HG03432 (cell line): ENCODE measurements around the gene VEGFA.

Experiments
- ATAC-seq: cut with Tn5 transposase; IDR thresholded peaks from one replicate; pipeline ENCODE4 v1.9.1; 2021; ENCODE audit warnings: mild to moderate bottlenecking, moderate library complexity; ENCODE audit not compliant: unreplicated experiment

VEGFA gene

DNA sequence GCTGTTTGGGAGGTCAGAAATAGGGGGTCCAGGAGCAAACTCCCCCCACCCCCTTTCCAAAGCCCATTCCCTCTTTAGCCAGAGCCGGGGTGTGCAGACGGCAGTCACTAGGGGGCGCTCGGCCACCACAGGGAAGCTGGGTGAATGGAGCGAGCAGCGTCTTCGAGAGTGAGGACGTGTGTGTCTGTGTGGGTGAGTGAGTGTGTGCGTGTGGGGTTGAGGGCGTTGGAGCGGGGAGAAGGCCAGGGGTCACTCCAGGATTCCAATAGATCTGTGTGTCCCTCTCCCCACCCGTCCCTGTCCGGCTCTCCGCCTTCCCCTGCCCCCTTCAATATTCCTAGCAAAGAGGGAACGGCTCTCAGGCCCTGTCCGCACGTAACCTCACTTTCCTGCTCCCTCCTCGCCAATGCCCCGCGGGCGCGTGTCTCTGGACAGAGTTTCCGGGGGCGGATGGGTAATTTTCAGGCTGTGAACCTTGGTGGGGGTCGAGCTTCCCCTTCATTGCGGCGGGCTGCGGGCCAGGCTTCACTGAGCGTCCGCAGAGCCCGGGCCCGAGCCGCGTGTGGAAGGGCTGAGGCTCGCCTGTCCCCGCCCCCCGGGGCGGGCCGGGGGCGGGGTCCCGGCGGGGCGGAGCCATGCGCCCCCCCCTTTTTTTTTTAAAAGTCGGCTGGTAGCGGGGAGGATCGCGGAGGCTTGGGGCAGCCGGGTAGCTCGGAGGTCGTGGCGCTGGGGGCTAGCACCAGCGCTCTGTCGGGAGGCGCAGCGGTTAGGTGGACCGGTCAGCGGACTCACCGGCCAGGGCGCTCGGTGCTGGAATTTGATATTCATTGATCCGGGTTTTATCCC lies at the start of gene VEGFA:
VEGFA (plus strand) TSS at position 686 of the 846 bp plus-strand sequence.
- ATAC-seq, result peak; percentile 62

DNA sequence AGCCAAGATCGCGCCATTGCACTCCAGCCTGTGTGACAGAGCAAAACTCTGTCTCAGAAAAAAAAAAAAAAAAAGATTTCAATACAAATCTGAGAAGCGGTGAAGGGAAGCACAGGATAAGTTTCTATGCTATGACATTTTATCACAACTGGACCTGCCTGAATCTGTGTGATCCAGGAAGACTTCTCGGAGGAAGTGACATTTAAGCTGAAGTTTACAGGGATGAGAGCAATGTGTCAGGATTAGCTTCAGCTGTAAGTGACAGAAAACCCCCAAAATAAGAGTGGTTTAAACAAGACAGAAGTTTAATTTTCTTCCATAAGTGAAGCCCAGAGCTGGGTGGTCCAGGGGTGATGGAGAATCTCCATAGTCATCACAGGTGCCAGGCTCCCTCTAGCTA lies 49.0 kb upstream of the VEGFA start:
- ATAC-seq, result no peak

DNA sequence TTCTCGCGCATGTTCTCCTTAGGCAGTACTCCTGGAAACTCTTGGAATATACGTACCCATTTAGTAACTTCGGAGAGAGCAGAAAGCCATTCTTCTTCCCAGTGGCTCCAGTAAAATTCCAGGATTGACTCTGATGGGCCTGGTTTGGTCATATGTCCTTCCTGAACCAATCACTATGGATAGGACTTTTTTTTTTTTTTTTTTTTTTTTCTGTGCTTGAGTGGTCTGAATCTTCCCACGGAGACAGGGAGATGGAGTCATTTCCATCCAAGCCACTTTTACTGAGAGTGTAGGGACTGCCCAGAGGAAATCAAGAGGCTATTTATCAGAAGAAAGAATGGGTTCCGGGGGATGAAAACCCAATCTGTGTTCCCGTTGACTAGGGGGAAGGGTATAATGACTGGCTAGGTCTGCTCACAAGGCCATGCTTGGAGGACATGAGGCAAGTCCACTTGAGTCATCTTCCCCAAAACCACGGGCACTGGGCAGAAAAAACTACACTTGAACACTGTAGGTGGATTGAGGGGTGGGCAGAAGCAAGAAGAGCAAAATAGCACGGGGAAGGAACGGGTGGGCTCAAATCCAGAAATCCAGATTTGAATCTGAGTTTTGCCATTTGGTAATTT lies 47.0 kb upstream of the VEGFA start:
- no peak for ATAC-seq

DNA sequence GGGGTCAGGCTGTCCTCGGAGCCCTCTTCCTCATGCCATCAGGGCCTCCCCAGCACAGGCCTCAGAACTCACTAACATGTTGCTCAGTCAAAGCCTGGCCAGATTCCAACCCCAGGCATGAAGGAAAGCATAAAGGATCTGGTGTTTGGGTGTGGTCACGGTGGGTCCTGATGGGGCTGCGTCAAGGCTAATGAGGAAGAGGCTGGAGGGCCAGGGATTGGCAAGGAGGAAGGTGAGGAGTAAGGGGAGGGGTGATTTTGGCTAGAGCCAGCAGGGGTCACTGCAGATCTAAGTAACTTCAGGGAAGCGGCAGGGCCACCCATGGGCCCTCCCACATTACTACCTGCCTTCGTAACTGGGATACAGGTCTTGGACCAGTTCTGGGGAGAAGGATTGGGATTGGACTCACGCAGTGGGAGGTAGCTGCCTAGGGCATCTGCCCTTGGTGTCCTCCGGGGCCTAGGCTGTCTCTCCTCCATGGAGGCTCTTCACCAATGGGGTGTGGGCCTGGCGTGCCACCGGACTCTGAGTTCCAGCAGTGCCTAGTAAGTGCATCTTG lies 46.2 kb upstream of the VEGFA start:
- peak; percentile 63 for ATAC-seq

DNA sequence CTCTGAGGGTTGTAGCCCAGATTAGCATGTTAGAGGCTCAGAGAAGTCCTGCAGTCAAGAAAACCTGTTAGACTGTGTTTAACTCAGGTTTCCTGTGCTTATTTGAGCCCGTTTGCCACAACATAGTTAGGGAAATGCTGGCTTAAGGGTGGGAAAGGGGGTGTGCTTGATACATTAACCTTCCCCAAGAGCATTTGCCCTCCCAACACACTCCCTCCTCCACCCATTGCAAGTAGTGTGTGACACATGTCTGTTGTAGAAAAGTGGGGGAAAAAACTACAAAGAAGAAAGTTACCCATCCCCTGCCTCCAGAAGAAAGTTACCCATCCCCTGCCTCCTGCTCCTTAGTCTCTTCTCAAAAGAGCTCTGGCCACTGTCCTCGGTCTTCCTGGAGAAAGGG lies 45.7 kb upstream of the VEGFA start:
- no peak for ATAC-seq

DNA sequence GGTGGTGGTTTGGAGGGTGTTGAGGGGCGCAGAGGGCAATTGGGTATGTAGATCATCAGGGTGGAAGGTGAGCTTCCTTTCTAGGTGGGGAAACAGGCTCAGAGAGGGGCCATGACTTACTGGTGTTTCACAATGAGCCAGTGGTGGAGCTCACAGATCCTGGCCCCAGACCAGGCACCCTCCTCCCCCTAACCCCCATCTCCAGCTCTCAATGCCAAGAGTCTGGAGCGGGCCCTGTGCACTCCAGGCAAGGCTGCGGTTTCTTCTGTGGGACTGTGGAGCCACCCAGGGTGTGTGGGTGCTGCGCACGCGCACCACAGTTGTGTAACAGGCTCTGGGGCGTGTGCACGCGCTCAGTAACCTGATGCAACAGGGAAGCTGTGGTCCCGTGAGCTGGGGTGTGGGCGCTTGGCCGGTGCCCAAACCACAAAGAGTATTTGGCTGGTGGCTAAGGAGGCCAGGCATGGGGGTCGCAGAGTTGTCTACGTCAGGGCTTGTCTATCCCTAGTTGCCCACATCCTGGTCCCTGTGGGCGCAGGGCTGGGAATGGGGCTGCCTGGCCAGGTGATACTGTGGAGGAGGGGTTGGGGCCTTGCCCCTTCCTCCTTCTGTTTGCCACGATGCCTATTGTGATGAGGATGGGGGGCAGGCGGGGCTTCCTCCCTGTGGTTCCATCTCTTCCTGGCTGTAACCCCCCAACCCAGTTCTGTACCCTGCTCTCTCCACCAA lies 44.9 kb upstream of the VEGFA start:
- peak; percentile 86 for ATAC-seq

DNA sequence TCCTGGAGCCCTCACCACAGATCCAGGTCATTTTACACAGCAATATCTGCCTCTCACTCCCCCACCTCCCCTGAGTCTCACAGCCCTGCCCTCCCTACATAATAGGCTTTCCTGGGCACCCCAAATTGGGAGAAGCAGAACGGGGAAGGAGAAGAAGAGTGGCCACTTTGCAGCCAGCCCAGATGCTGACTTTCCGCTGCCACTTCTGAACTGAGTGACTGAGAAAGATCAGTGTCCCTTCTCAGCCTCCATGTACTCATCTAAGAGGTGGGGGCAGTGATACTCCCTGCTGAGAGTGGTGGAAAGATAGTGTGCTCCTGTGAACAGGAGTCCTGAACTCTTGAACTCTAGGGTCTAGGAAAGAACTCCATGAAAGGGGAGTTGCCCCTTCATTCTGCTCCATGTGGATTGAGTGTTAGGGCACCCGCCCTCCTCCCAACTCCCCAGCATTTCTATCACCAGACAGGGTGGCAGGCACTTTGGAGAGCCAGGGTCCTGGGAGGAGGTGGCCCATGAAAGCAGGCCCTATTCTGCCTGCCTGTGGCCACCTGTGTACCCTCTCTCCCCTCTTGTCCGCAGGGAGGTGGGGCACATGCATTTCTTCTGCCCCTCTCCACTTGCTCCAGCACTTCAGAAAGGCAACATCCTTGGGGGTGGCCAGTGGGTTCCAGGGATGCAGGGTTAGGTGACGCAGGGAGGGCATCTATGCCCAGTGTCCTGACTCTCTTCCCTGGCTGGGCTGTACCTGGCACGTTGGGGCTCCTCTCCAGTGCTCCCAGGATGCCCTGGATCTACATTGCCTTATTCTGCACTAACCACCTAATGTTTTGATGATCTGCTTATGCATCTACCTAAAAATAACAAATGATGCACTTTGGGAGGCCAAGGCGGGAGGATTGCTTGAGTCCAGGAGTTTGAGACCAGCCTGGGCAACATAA lies 44.1 kb upstream of the VEGFA start:
- ATAC-seq, result no peak

DNA sequence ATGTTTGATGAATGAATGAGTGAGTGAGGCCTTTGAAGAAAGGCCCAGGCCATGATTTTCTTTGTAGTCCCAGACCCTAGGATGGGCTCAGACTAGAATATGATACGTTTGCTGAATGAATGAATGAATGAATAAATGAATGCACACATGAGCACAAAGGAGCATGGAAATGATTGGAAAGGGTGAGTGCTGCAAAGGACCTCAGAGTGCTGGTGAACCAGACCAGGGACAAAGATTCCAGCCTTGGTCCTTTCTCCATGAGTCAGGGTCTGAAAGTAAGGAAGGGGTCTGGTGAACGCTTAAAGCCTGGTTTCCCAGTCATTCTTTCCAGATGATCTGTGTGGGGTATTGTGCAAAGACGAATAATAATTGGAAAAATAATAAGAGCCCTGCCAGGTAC lies 42.4 kb upstream of the VEGFA start:
- no peak for ATAC-seq

DNA sequence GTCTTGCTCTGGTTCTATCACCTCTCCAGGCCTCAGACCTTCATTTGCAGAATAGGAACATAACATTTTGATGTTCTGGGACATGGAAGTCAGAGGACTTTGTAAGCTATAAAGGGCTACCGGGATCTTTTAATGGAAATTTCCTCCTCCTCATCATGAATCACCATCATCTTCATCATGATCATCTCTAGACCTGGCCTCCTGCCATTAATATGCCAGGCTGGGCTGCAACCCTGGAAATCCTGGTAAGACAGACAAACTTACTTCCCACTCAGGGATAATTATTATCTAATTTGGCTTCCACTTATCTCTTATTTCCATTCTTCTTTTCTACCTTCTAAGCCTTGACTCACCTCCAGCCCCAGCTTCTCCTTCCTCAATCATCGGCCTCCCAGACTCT lies 41.4 kb upstream of the VEGFA start:
- no peak for ATAC-seq

DNA sequence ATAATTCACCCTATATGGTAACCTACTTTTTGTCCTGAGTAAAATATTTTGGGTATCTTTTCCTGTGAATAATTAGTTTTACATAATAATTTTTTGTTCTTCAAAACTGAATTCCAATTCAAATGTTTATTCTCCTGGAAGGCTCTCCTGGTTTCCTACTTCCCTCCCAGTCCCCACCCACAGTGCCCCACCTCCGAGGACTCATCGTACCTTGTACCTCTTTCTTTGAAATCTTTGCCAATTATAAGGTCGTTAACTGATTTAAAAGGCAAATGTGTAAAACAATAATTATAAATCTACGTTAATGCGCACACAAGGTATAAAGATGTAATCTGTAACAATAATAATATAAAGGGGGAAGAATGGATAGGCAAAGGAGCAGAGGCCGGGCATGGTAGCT lies 40.5 kb upstream of the VEGFA start:
- ATAC-seq, result no peak

DNA sequence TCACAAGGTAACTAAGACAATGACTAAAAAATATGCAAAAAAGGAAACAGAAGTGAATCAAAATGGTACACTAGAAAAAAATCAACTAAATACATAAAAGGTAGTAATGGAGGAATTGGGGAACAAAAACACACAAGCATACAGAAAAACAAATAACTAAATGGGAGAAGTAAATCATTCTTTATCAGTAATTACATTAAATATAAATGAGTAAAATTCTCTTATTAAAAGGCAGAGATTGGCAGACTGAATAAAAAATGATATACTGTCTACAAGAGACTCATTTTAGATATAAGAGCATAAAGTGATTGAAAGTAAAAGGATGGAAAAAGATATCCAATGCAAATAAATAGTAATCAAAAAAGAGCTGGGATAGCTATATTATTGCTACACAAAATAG lies 39.4 kb upstream of the VEGFA start:
- no peak for ATAC-seq

DNA sequence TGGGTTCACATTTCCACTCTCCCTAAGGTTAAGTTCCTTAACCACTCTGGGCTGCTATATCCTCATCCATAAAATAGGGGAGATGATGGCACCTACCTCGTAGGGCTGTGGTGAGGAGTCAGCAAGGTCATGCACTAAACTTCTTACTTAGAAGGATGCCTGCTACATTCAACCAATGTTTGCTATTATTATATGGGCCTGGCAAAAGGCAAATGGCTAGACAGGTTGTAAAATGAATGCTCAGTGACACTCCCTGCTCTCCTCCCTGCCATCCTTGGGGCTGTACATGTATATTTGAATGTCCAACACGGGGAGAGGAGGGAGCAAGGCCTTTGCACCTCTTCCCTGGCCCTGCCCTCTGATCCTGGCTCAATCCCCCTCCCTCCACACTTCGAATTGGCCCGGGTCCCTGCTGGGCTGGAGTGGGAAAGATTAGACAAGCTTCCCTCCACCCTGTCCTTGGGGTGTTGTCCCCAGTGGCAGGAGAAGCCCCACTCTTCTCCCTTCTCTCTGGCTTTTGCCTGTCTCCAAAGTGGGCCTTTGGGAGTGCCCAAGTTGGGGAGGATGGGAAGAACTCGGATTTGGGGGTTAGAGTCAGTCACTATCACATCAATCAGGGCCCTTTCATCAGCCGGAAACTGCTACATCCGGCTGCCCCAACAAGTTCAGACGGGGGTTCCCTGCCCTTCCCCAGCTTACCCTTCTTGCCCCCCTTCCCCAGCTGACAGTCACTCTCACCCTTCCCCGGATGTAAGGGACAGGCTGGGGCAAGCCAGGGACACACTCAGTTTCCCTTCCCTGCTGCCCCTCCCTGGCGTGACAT lies 36.3 kb upstream of the VEGFA start:
- ATAC-seq, result peak; percentile 87

DNA sequence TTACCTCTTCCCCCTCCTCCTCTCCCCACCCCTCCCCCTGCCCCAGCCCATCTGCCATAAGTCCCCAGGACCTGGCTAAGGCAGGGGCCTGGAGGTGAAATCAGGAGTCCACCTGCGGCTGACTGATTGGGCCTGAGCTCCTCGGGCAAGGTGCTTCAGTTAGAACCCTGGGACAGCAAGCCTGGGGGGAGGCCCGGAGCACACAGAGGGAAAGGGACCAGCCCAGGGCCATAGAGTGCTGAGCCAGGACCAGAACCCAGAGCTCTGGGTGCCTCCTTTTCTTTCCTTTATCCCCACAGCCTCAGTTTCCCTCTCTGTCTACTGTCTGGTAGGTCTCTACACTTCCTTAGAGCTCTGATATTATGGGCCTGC lies 35.7 kb upstream of the VEGFA start:
- peak; percentile 20 for ATAC-seq

DNA sequence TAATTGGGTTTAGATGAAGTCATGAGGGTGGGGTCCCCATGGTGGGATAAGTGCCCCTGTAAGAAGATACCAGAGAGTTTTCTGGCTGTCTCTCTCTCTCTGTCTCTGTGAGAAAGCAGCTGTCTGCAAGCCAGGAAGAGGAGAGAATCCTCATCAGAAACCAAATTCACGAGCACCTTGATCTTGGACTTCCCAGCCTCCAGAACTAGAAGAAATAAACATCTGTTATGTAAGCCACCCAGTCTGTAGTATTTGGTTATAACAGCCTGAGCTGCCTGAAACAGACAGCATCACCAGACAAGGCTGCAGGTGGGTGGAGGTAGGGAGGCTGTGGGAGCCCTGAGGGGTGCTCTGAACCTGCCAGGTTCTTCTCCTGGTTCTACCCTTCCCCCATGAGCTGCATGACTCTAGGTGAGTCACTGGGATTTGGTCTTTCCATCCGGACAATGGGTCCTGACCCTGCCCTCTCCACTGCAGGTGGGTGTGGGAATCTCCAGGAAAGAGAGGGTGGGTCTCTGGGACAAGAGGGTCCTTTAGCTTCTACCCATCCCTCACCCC lies 34.3 kb upstream of the VEGFA start:
- no peak for ATAC-seq

DNA sequence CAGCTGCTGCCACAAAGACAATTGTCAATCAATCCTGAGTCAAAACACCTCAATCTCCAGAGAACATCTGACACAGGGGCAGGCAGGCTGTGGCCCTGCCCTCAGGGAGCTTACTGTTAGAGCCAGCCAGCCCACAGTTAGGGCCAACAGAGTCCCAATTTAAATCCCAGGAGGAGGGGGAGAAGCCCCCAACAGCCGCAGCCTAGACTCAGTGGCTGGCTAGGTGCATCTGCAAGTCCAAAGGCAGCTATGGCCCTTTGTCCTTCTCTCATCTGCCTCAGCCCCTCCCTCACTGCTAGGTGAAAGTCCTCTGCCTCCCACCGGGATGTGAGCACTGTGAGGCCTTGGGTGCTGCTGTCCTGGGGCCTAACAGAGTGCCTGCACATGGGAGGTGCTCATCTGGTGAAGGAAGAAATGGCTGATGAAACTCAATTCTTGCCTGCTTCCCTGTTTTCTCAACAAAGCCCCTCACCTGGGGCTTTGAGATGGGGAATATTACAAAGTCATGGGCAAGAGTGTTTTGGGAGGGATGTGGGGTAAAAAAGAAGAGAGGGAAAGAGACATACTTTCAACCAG lies 33.7 kb upstream of the VEGFA start:
- ATAC-seq, result no peak

DNA sequence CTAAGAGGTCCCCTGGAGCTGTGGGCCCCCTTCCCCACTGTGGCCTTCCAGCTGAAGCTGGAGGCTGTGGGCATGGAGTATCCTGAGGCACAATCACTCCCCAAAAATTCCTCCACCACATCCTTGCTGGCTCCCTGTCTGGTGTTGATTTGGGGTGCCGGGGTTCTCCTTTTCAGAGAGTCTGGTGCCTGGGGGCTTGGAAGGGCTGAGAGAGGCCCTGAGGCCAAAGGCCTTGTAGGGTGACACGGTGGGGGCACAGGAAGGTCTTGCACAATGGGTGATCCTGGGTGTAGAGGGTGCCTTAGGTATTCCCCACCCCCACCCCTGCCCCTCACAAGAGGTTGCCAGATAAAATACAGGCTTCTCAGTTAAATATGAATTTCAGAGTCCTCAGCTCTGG lies 33.2 kb upstream of the VEGFA start:
- no peak for ATAC-seq

DNA sequence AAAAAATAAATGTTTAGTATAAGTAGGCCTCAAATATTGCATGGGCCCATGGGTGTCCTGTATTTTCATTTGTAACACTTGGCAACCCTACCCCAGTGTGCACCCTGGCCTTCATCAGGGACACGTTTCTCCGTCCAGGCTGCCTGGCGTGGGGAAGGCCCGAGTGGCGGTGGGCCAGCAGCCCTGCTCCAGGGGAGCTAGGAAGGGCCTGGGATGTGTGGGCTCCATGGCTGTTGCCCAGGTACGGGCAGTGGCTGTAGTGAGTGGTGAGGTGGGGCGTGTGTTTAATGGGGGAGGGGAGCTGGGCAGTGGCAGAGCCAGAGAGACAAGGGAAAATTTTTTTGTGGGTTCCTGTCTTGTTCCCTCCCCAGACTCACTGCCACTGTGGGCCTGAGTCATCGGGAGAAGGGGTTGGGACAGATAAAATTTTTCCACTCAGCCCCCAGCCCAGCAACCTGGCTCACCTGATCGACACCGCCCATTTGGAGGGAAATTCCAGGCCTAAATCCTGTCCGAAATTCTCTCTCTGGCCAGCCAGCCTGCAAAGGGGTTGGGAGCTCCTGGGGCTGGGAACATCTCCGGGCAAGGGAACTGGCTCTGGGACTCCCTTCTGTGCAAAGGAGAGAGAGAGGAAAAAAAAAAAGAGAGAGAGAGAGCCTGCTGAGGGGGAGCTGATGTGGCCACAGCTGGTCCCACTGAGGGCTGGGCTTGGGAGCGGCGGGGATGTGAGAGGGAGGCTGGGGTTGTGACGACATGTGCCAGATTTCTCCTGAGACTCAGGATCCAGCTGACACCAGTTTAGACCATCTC lies 32.5 kb upstream of the VEGFA start:
- ATAC-seq, result no peak

DNA sequence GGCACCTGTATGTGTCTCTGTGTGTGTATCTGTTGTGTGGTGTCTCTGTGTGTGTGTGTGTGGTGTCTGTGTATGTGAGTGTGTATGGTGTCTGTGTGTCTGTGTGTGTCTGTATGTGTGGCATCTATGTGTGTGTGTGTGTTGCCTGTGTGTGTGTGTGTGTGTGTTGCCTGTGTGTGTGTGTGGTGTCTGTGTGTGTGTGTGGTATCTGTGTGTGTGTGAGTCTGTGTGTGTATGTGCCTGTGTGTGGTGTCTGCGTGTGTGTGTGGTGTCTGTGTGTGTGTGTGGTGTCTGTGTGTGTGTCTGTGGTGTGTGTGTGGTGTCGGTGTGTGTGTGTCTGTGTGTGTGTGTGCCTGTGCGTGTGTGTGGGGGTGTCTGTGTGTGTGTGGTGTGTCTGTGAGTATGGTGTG lies 31.7 kb upstream of the VEGFA start:
- ATAC-seq, result no peak
